GM23338 (cell line): Measurements from ENCODE around the gene DAAM2. TPM values are rescaled to one million over a fixed set of nuclear protein-coding genes. Genes with fewer than 3 reads are reported as not detected.

Experiments
- ATAC-seq: fragments of 200-7000 bp; cut with Tn5 transposase; 3 replicates; pipeline ENCODE4 v1.9.1; 2020
- DNase-seq: peaks from one replicate; pipeline ENCODE4 v3.0.0-alpha.2; 2015; ENCODE audit warnings: low spot score
- H2AFZ ChIP-seq: fragments of 200-600 bp; sonication (generic); 2 replicates; pipeline ENCODE4 v1.8.0; 2016; ENCODE audit warnings: antibody characterized with exemption, mild to moderate bottlenecking, moderate library complexity
- H3F3A ChIP-seq: fragments of 200-600 bp; sonication (generic); replicated peaks from 2 replicates; pipeline ENCODE4 v1.8.0; 2017; ENCODE audit warnings: antibody characterized with exemption, mixed run types, low read depth
- H3K27ac ChIP-seq: fragments of 200-600 bp; sonication (generic); 2 replicates; pipeline ENCODE4 v1.6.1; 2016; ENCODE audit warnings: low read depth
- H3K27me3 ChIP-seq: fragments of 200-600 bp; sonication (generic); 2 replicates; pipeline ENCODE4 v1.8.0; 2016; ENCODE audit warnings: mild to moderate bottlenecking, mixed run types, moderate library complexity; ENCODE audit not compliant: insufficient read depth
- H3K36me3 ChIP-seq: fragments of 200-600 bp; sonication (generic); 2 replicates; pipeline ENCODE4 v1.8.0; 2016; ENCODE audit warnings: mild to moderate bottlenecking; ENCODE audit not compliant: insufficient read depth
- H3K4me1 ChIP-seq: fragments of 200-600 bp; sonication (generic); 2 replicates; pipeline ENCODE4 v1.8.0; 2016; ENCODE audit warnings: mild to moderate bottlenecking, moderate library complexity; ENCODE audit not compliant: insufficient read depth
- H3K4me2 ChIP-seq: fragments of 200-600 bp; sonication (generic); 2 replicates; pipeline ENCODE4 v1.7.1; 2017; ENCODE audit warnings: mixed run types
- H3K4me3 ChIP-seq: fragments of 200-600 bp; sonication (generic); 2 replicates; pipeline ENCODE4 v1.6.1; 2016; ENCODE audit warnings: mixed run types
- H3K79me2 ChIP-seq: fragments of 200-600 bp; sonication (generic); replicated peaks from 2 replicates; pipeline ENCODE4 v1.8.0; 2017; ENCODE audit warnings: mild to moderate bottlenecking; ENCODE audit not compliant: insufficient read depth
- H3K9me2 ChIP-seq: fragments of 200-600 bp; sonication (generic); 2 replicates; pipeline ENCODE4 v1.8.0; 2017; ENCODE audit not compliant: insufficient read depth
- H4K20me1 ChIP-seq: fragments of 200-600 bp; sonication (generic); replicated peaks from 2 replicates; pipeline ENCODE4 v1.8.0; 2017; ENCODE audit warnings: mild to moderate bottlenecking; ENCODE audit not compliant: insufficient read depth
- H3K27ac Mint-ChIP-seq: 2 replicates; pipeline ENCODE4 v1.8.0; 2020; ENCODE audit warnings: inconsistent platforms, mild to moderate bottlenecking, moderate library complexity, mixed read lengths
- H3K27me3 Mint-ChIP-seq: 3 replicates; pipeline ENCODE4 v1.8.0; 2022; ENCODE audit warnings: low read depth, mild to moderate bottlenecking, moderate library complexity, mixed read lengths, inconsistent platforms; ENCODE audit not compliant: insufficient read depth, poor library complexity
- H3K36me3 Mint-ChIP-seq: 3 replicates; pipeline ENCODE4 v1.8.0; 2021; ENCODE audit warnings: low read depth, mild to moderate bottlenecking, inconsistent platforms, moderate library complexity, mixed read lengths
- H3K4me1 Mint-ChIP-seq: 3 replicates; pipeline ENCODE4 v1.8.0; 2020; ENCODE audit warnings: mild to moderate bottlenecking, inconsistent platforms, mixed read lengths
- H3K4me3 Mint-ChIP-seq: 3 replicates; pipeline ENCODE4 v1.8.0; 2021; ENCODE audit warnings: moderate library complexity, mild to moderate bottlenecking, inconsistent platforms, mixed read lengths
- H3K9me3 Mint-ChIP-seq: 3 replicates; pipeline ENCODE4 v1.8.0; 2020; ENCODE audit warnings: moderate library complexity, mild to moderate bottlenecking, inconsistent platforms, mixed read lengths
- CREB1 ChIP-seq: fragments of 250-450 bp; sonication (Bioruptor Pico); IDR thresholded peaks from 2 replicates; pipeline ENCODE4 v1.5.0; 2020; ENCODE audit warnings: low read depth, mild to moderate bottlenecking, moderate library complexity
- ETS1 ChIP-seq: IDR thresholded peaks from 2 replicates; pipeline ENCODE4 v1.6.1; 2016; ENCODE audit warnings: antibody characterized with exemption
- EZH2 ChIP-seq: fragments of 200-600 bp; sonication (generic); IDR thresholded peaks from one replicate; pipeline ENCODE4 v1.8.0; 2017; ENCODE audit warnings: antibody characterized with exemption, mild to moderate bottlenecking, low read depth; ENCODE audit not compliant: unreplicated experiment
- NANOG ChIP-seq: IDR thresholded peaks from 2 replicates; pipeline ENCODE4 v1.6.1; 2016; ENCODE audit warnings: antibody characterized with exemption, borderline replicate concordance
- POLR2AphosphoS5 ChIP-seq: IDR thresholded peaks from 2 replicates; pipeline ENCODE4 v1.6.1; 2016; ENCODE audit warnings: antibody characterized with exemption, low read depth
- STAT1 ChIP-seq: IDR thresholded peaks from one replicate; pipeline ENCODE4 v1.6.1; 2016; ENCODE audit warnings: antibody characterized with exemption; ENCODE audit not compliant: unreplicated experiment
- ZNF114 ChIP-seq: fragments of 250-450 bp; sonication (Bioruptor Pico); IDR thresholded peaks from 2 replicates; pipeline ENCODE4 v1.5.0; 2020; ENCODE audit warnings: mild to moderate bottlenecking, moderate library complexity
- ZNF331 ChIP-seq: fragments of 250-450 bp; sonication (Bioruptor Pico); IDR thresholded peaks from 2 replicates; pipeline ENCODE4 v1.5.0; 2020; ENCODE audit warnings: low read depth, mild to moderate bottlenecking, moderate library complexity
- polyA plus RNA-seq: library from polyadenylated mRNA; unstranded; fragments of >200 nt; fragmentation: Nextera tagmentation; extraction: Ambion mirVana; gene quantifications from 2 replicates; pipeline ENCODE4 v1.2.1, GENCODE V29; 2016
- total RNA-seq: library from RNA; depleted of rRNA; stranded (reverse); fragments of >200 nt; shearing (Covaris generic); gene quantifications from 2 replicates; pipeline ENCODE4 v1.2.3, GENCODE V29; 2014
- TF ChIP-seq, protein P1 (sequence below): IDR thresholded peaks from one replicate; pipeline ENCODE4 v1.6.1; 2018; ENCODE audit warnings: antibody characterized with exemption; ENCODE audit not compliant: unreplicated experiment

Gene DAAM2
- total and polyA plus RNA-seq, 2 experiments from 2014 or later: 1.4 to 4.9 TPM

GRCh38 chr6:39756582-39756981 is 35.6 kb upstream of the DAAM2 start:
- Histone ChIP-seq H3K27ac (no peak overlapping the region), H2AFZ (no peak overlapping the region), H3K9me2 (0 out of 2 replicates have a peak, but pooled peaks cover 6% of the 10 kb centered on the region), H3K4me1 (no peaks in the 10 kb centered on the region), H3K4me2 (no peak overlapping the region), H4K20me1 (no peaks in the 10 kb centered on the region), H3F3A (no peaks in the 10 kb centered on the region), H3K4me3 (no peak overlapping the region), H3K36me3 (no peaks in the 10 kb centered on the region), H3K79me2 (no peaks in the 10 kb centered on the region), H3K27me3 (no peaks in the 10 kb centered on the region)
- peaks cover 2% of the 10 kb centered on the region for H3K27me3 Mint-ChIP-seq
- TF ChIP-seq NANOG (no peak), ZNF331 (CRISPR knock-in tag) (no peak), ETS1 (no peak), STAT1 (no peak), EZH2 (no peak), ZNF114 (CRISPR knock-in tag) (no peak), CREB1 (no peak), POLR2AphosphoS5 (no peak)
- TF ChIP-seq, protein P1, sequence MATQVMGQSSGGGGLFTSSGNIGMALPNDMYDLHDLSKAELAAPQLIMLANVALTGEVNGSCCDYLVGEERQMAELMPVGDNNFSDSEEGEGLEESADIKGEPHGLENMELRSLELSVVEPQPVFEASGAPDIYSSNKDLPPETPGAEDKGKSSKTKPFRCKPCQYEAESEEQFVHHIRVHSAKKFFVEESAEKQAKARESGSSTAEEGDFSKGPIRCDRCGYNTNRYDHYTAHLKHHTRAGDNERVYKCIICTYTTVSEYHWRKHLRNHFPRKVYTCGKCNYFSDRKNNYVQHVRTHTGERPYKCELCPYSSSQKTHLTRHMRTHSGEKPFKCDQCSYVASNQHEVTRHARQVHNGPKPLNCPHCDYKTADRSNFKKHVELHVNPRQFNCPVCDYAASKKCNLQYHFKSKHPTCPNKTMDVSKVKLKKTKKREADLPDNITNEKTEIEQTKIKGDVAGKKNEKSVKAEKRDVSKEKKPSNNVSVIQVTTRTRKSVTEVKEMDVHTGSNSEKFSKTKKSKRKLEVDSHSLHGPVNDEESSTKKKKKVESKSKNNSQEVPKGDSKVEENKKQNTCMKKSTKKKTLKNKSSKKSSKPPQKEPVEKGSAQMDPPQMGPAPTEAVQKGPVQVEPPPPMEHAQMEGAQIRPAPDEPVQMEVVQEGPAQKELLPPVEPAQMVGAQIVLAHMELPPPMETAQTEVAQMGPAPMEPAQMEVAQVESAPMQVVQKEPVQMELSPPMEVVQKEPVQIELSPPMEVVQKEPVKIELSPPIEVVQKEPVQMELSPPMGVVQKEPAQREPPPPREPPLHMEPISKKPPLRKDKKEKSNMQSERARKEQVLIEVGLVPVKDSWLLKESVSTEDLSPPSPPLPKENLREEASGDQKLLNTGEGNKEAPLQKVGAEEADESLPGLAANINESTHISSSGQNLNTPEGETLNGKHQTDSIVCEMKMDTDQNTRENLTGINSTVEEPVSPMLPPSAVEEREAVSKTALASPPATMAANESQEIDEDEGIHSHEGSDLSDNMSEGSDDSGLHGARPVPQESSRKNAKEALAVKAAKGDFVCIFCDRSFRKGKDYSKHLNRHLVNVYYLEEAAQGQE: no peak
- ATAC-seq: no peak
- no peaks in the 10 kb centered on the region for H3K9me3 Mint-ChIP-seq
- H3K4me3 Mint-ChIP-seq: no peak overlapping the region
- no peaks in the 10 kb centered on the region; the same call in 2 of the 3 replicates for H3K4me1 Mint-ChIP-seq
- no peaks in the 10 kb centered on the region for H3K36me3 Mint-ChIP-seq
- DNase-seq: no peak
- no peak overlapping the region for H3K27ac Mint-ChIP-seq

DNA sequence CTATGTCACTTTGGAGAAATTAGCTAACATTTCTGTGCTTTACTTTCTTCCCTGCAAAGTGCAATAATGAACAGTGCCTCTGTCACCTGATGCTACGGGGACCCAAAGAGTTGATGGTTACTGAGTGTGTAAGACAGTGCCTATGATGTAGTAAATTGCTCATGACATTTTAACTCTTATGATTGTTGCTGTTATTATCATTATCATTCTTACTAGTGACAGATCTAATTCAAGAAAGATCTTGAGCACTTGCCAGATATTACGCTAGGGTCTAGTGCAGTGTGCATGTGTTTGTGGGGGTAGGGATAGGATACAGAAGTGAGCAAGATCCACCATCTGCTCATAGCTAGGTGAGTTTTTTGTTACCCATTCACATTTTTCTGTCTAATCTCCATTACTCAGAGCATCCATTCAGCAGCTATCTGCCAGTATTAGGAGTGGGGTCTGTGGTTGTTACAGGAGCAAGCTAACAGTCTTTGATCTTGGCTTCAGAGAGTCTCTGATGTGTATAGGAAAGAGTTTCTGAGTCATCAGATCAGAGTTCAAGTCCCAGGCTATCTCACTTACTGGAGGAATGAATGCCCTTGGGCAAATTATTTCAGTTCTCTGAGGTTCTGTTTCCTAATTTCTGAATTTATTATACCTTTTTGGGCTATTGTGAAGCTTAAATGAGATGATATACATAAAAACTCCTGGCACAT is 33.1 kb upstream of the DAAM2 start:
- no peak overlapping the region for H3K27ac ChIP-seq
- Mint-ChIP-seq H3K9me3 (no peaks in the 10 kb centered on the region), H3K36me3 (no peaks in the 10 kb centered on the region)

More for the DNA sequence above, 33.1 kb upstream of the DAAM2 start:
- H2AFZ ChIP-seq: no peak overlapping the region
- Mint-ChIP-seq H3K27me3 (peaks cover 2% of the 10 kb centered on the region), H3K4me1 (no peaks in the 10 kb centered on the region), H3K27ac (no peak overlapping the region), H3K4me3 (no peak overlapping the region)
- ATAC-seq (no peak), DNase-seq (no peak)
- no peak overlapping the region for H3K4me2 ChIP-seq
- no peaks in the 10 kb centered on the region for H3K4me1 ChIP-seq
- H3K9me2 ChIP-seq: 0 out of 2 replicates have a peak, but pooled peaks cover 6% of the 10 kb centered on the region
- no peaks in the 10 kb centered on the region for H4K20me1 ChIP-seq
- no peaks in the 10 kb centered on the region for H3K36me3 ChIP-seq
- H3K27me3 ChIP-seq: no peaks in the 10 kb centered on the region
- no peaks in the 10 kb centered on the region for H3F3A ChIP-seq
- H3K4me3 ChIP-seq: no peak overlapping the region
- no peaks in the 10 kb centered on the region for H3K79me2 ChIP-seq
- TF ChIP-seq EZH2 (no peak), ZNF114 (CRISPR knock-in tag) (no peak), NANOG (no peak), CREB1 (no peak), ZNF331 (CRISPR knock-in tag) (no peak)
- TF ChIP-seq, protein P1: no peak
